Subcutaneous abdominal adipose tissue (tissue), 5 donors: ENCODE results near the gene NT5C3A.
A peak's percentile ranks its signal among the peaks of the same experiment; 100 is the strongest.

Source experiments
- H3K27ac ChIP-seq: one replicate; pipeline ENCODE4 v1.7.0; 2013; ENCODE audit warnings: low read depth, mild to moderate bottlenecking, inconsistent platforms, low read length, moderate library complexity
- H3K27me3 ChIP-seq, 5 donors: one replicate each; pipeline ENCODE4 v1.7.0; 2013; ENCODE audit warnings: low read length in 5 of 5, inconsistent platforms in 1 of 5; ENCODE audit not compliant: control insufficient read depth in 5 of 5, insufficient read depth in 4 of 5
- H3K36me3 ChIP-seq, 5 donors: one replicate each; pipeline ENCODE4 v1.7.0; 2013; ENCODE audit warnings: low read length in 5 of 5; ENCODE audit not compliant: control insufficient read depth in 5 of 5, insufficient read depth in 5 of 5
- H3K4me1 ChIP-seq, 5 donors: one replicate each; pipeline ENCODE4 v1.7.0; 2013; ENCODE audit warnings: low read length in 5 of 5, mild to moderate bottlenecking in 3 of 5, moderate library complexity in 1 of 5; ENCODE audit not compliant: control insufficient read depth in 5 of 5, insufficient read depth in 5 of 5
- H3K4me3 ChIP-seq, 5 donors: one replicate each; pipeline ENCODE4 v1.7.0; 2013; ENCODE audit warnings: low read length in 5 of 5, low read depth in 1 of 5
- H3K9ac ChIP-seq, 5 donors: one replicate each; pipeline ENCODE4 v1.7.0; 2013; ENCODE audit warnings: low read length in 5 of 5, mild to moderate bottlenecking in 4 of 5, moderate library complexity in 3 of 5
- H3K9me3 ChIP-seq, 5 donors: one replicate each; pipeline ENCODE4 v1.7.0; 2013; ENCODE audit warnings: low read length in 5 of 5; ENCODE audit not compliant: control insufficient read depth in 5 of 5
- donor health status: healthy.
- donor health status: healthy.
- donor health status: healthy.
- donor health status: healthy.
- donor health status: healthy.

NT5C3A gene

GRCh38 chr7:33062782-33063443 is 337 bp upstream of the NT5C3A start:
- Histone ChIP-seq H3K27ac (peak overlapping the region; percentile 86), H3K36me3 (no peaks in the 10 kb centered on the region), H3K27me3 (no peaks in the 10 kb centered on the region), H3K9me3 (peaks cover 0 to 20% (median 10%) of the 10 kb centered on the region in 5 donors), H3K9ac (peak overlapping the region in 4 of 5 donors; percentile 46 to 91 (median 68)), H3K4me3 (peak overlapping the region; percentile 65 to 93 (median 90)), H3K4me1 (peaks cover 0 to 31% (median 23%) of the 10 kb centered on the region in 5 donors)

DNA sequence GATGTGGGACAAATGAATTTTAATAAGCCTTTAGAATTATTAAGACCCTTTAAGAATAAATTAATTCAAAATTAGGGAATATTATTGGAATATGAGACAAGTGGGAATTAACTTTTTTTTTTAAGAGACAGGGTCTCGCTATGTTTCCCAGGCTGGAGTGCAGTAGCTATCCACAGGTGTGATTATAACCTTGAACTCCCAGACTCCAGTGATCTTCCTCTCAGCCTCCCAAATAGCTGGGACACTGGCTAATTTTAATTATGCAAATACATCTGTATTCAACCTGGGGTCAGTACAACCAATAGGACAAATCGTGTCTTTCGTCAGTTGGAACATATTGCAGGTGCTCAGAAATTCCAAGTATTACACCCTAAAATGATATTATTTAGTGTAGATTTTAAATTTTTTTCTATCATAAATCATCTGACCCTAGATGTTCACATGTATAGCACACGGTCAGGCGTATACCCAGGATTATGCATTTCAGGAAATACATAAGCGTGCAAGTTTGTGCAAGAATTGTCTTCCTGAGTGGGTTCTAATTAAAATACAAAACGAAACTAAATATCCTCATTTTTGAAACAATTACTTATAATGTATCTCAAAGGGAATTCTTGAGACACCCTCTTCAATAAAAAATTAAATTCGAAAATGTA is 1.2 kb downstream of the NT5C3A start:
- Histone ChIP-seq H3K4me1 (peaks cover 0 to 31% (median 23%) of the 10 kb centered on the region in 5 donors), H3K4me3 (peak overlapping the region; percentile 65 to 93 (median 90)), H3K27ac (peak overlapping the region; percentile 86), H3K9ac (peak overlapping the region; percentile 35 to 91 (median 73)), H3K36me3 (no peaks in the 10 kb centered on the region), H3K9me3 (peaks cover 0 to 15% (median 4%) of the 10 kb centered on the region in 5 donors), H3K27me3 (no peaks in the 10 kb centered on the region)

GRCh38 chr7:33059635-33060034 is 2.9 kb downstream of the NT5C3A start:
- H3K27me3 ChIP-seq: no peaks in the 10 kb centered on the region
- H3K36me3 ChIP-seq: no peaks in the 10 kb centered on the region
- H3K4me1 ChIP-seq: peaks cover 0 to 31% (median 23%) of the 10 kb centered on the region in 5 donors
- H3K9me3 ChIP-seq: peaks cover 0 to 3% (median 0%) of the 10 kb centered on the region in 5 donors
- no peak overlapping the region for H3K4me3 ChIP-seq
- no peak overlapping the region for H3K9ac ChIP-seq
- no peak overlapping the region for H3K27ac ChIP-seq

GRCh38 chr7:33055158-33055557 is 7.4 kb downstream of the NT5C3A start:
- Histone ChIP-seq H3K9ac (no peak overlapping the region), H3K4me3 (no peak overlapping the region), H3K36me3 (no peaks in the 10 kb centered on the region), H3K4me1 (peaks cover 0 to 11% (median 7%) of the 10 kb centered on the region in 5 donors), H3K27me3 (no peaks in the 10 kb centered on the region), H3K27ac (no peak overlapping the region), H3K9me3 (no peaks in the 10 kb centered on the region)

GRCh38 chr7:33054261-33054964 is 8.2 kb downstream of the NT5C3A start:
- no peak overlapping the region for H3K4me3 ChIP-seq
- no peak overlapping the region for H3K9ac ChIP-seq
- H3K27ac ChIP-seq: no peak overlapping the region
- peaks cover 0 to 15% (median 11%) of the 10 kb centered on the region in 5 donors for H3K4me1 ChIP-seq
- H3K9me3 ChIP-seq: no peaks in the 10 kb centered on the region
- no peaks in the 10 kb centered on the region for H3K27me3 ChIP-seq
- H3K36me3 ChIP-seq: no peaks in the 10 kb centered on the region

DNA sequence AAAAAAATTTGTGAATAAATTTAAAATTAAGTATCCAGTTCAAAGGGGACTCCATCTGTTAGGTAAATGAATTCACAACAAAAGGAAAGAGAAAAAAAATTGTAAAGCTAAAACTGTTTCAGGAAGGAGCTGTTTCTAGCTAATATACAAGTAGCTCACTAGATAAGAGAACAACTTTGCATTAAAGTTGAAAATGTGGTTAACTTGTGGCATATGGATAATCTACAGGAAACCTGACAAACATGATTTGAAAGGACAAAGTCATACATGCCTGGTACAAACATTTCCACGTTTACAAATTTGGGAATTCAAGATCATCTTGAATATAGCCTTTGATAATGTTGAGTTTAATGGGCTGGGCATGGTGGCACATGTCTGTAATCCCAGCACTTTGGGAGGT is 8.9 kb downstream of the NT5C3A start:
- Histone ChIP-seq H3K9ac (no peak overlapping the region), H3K27me3 (no peaks in the 10 kb centered on the region), H3K36me3 (no peaks in the 10 kb centered on the region), H3K27ac (no peak overlapping the region), H3K4me1 (peaks cover 0 to 13% (median 9%) of the 10 kb centered on the region in 5 donors), H3K4me3 (no peak overlapping the region), H3K9me3 (no peaks in the 10 kb centered on the region)

- H3K27ac ChIP-seq: peak overlapping the region; percentile 28
- H3K4me3 ChIP-seq: peak overlapping the region in 4 of 5 donors; percentile 23 to 54 (median 29)
- H3K4me1 ChIP-seq: peaks cover 0 to 12% (median 9%) of the 10 kb centered on the region in 5 donors
- H3K36me3 ChIP-seq: no peaks in the 10 kb centered on the region
- peak overlapping the region; percentile 12 to 65 (median 53) for H3K9ac ChIP-seq
- no peaks in the 10 kb centered on the region for H3K9me3 ChIP-seq
- H3K27me3 ChIP-seq: no peaks in the 10 kb centered on the region
These were observed 11.8 kb downstream of the NT5C3A start for GRCh38 chr7:33050535-33051318.

DNA sequence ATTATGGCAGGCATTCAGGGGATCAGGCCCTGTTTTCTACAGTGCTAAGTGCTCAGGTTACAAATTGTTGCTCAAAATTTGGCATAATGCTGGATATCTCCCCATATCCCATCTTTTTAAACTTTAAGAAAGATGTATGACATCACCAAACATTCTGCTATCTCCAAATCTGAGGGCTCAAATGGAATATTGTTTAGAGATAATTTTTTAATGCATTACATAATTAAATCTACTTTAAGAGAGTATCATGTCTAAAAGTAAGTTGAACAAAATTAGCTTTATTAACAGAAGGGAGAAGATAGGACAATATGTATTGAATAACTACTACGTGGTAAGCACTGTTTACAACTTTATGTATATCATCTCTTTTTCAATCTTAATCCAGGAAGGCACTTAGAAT is 13.9 kb downstream of the NT5C3A start:
- H3K9me3 ChIP-seq: no peaks in the 10 kb centered on the region
- peaks cover 0 to 22% (median 21%) of the 10 kb centered on the region in 5 donors for H3K4me1 ChIP-seq

GRCh38 chr7:33048257-33048656 is 14.3 kb downstream of the NT5C3A start:
- no peak overlapping the region for H3K27ac ChIP-seq
- H3K4me1 ChIP-seq: peaks cover 0 to 26% (median 25%) of the 10 kb centered on the region in 5 donors
- no peak overlapping the region for H3K4me3 ChIP-seq
- no peak overlapping the region for H3K9ac ChIP-seq
- H3K9me3 ChIP-seq: no peaks in the 10 kb centered on the region
- H3K27me3 ChIP-seq: no peaks in the 10 kb centered on the region
- H3K36me3 ChIP-seq: no peaks in the 10 kb centered on the region

More for the DNA sequence above, 13.9 kb downstream of the NT5C3A start:
- H3K27ac ChIP-seq: no peak overlapping the region
- H3K27me3 ChIP-seq: no peaks in the 10 kb centered on the region
- H3K36me3 ChIP-seq: no peaks in the 10 kb centered on the region
- no peak overlapping the region for H3K4me3 ChIP-seq
- H3K9ac ChIP-seq: no peak overlapping the region
